Bronchial epithelial cell (primary cell): Measurements from ENCODE around the gene FABP3. TPM values are rescaled to one million over a fixed set of nuclear protein-coding genes. Genes with fewer than 3 reads are reported as not detected.

Experiments used
- DNase-seq: peaks from one replicate; pipeline ENCODE4 v3.0.0-alpha.2; 2010; ENCODE audit warnings: low read depth
- FAIRE-seq: peaks from 2 replicates; lab custom pipeline; 2011; peaks lifted over from hg19 to GRCh38; lab: Jason Lieb, UNC
- H3K27me3 ChIP-seq: 2 replicates; pipeline ENCODE4 v1.5.1; 2011; ENCODE audit warnings: low read length; ENCODE audit not compliant: control insufficient read depth, insufficient read depth
- H3K36me3 ChIP-seq: 2 replicates; pipeline ENCODE4 v1.5.1; 2011; ENCODE audit warnings: low read length; ENCODE audit not compliant: control insufficient read depth, insufficient read depth
- H3K4me3 ChIP-seq: 2 replicates; pipeline ENCODE4 v1.5.1; 2011; ENCODE audit warnings: mild to moderate bottlenecking, low read depth, low read length, control low read depth
- CTCF ChIP-seq: IDR thresholded peaks from 2 replicates; pipeline ENCODE4 v1.5.1; 2011; ENCODE audit warnings: mild to moderate bottlenecking, moderate library complexity, low read length, control low read depth, inconsistent platforms; ENCODE audit not compliant: insufficient read depth, severe bottlenecking
- total RNA-seq: library from RNA; depleted of rRNA; stranded (reverse); fragments of >200 nt; gene quantifications from 2 replicates; pipeline ENCODE4 v1.2.1, GENCODE V29; 2014

FABP3 gene
- total RNA-seq, 1 donor from 2014 or later, result 0.79 TPM

DNA sequence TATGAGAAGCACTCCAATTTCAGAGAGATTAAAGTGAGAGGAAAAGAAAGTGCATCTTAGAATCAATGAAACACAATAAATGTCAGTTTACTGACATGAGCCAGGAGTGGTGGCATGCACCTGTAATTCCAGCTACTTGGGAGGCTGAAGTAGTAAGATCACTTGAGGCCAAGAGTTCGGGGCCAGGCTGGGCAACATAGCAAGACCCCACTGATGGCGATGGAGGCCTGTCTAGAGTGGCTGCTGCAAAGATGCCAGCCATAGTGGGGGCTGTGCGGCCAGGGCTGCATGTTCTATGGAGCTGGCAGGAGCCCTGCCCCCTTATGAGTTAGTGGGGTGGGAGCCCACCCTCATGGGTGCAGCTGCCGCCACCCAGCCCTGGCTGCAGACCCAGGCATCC is 48.8 kb downstream of the FABP3 start:
- FAIRE-seq (no peak), DNase-seq (no peak)
- no peak for TF ChIP-seq CTCF
- Histone ChIP-seq H3K27me3 (no peaks in the 10 kb centered on the region), H3K4me3 (no peak overlapping the region), H3K36me3 (peaks cover 10% of the 10 kb centered on the region)

DNA sequence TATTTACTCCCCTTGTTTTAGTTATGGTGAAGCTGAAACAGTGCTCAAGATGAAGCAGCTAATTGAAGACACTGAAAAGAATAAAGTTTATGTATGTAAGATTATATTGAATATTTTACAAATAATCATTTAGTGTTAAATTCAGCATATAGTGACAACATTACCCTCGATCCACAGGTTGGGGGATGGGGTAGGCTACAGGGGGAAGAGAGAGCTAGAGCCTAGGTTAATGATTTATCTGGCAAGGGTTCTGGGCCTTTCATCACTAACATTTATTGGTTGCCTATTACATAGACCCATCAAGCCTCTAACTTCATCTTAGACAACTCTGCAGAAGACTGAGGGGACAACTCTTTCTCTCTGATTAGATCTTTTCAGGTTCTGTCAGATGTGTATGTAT is 54.7 kb downstream of the FABP3 start:
- DNase-seq, result no peak
- no peaks in the 10 kb centered on the region for H3K27me3 ChIP-seq
- no peak for TF ChIP-seq CTCF
- H3K4me3 ChIP-seq, result no peak overlapping the region
- FAIRE-seq, result no peak
- peaks cover 10% of the 10 kb centered on the region for H3K36me3 ChIP-seq

GRCh38 chr1:31315902-31316301 is 57.0 kb downstream of the FABP3 start:
- H3K36me3 ChIP-seq, result peaks cover 11% of the 10 kb centered on the region
- H3K4me3 ChIP-seq, result no peak overlapping the region
- FAIRE-seq, result no peak
- TF ChIP-seq CTCF, result no peak
- no peak for DNase-seq
- H3K27me3 ChIP-seq, result no peaks in the 10 kb centered on the region

Other genes with a start within 250 kb of the FABP3 start
- gene NKAIN1, start 133.2 kb downstream of the FABP3 start, total RNA-seq, result under 0.01 TPM in 1 of 2 replicates, not detected in the other
- gene SNRNP40, start 76.3 kb downstream of the FABP3 start, total RNA-seq, result 142 and 164 TPM in 2 replicates
- 35.8 and 48.8 TPM in 2 replicates for gene ZCCHC17, start 76.0 kb downstream of the FABP3 start, total RNA-seq
- gene SERINC2, start 40.1 kb upstream of the FABP3 start, total RNA-seq, result 23.2 and 40.7 TPM in 2 replicates
- gene TINAGL1, start 203.4 kb upstream of the FABP3 start, total RNA-seq, result 55.4 and 154 TPM in 2 replicates
- gene HCRTR1, start 244.6 kb upstream of the FABP3 start, total RNA-seq, result not detected in 2 replicates